HG02840 (cell line): ENCODE measurements around the gene SH3PXD2B.
"Not testable (repeated sequence)": the region's sequence is repeated elsewhere in the genome, so short reads cannot be mapped to it uniquely, and the experiment has no call there.

Source experiments
- ATAC-seq: cut with Tn5 transposase; IDR thresholded peaks from one replicate; pipeline ENCODE4 v1.9.1; 2021; ENCODE audit warnings: mild to moderate bottlenecking, moderate library complexity, moderate number of reproducible peaks; ENCODE audit not compliant: unreplicated experiment, low FRiP score

The SH3PXD2B gene

GRCh38 chr5:172348733-172349132 is 105.6 kb downstream of the SH3PXD2B start:
- ATAC-seq: not testable (repeated sequence)

- ATAC-seq: no peak
These were observed 106.2 kb downstream of the SH3PXD2B start for GRCh38 chr5:172348084-172348483.

GRCh38 chr5:172347496-172348052 is 106.8 kb downstream of the SH3PXD2B start:
- ATAC-seq: no peak

GRCh38 chr5:172345881-172346280 is 108.4 kb downstream of the SH3PXD2B start:
- ATAC-seq: no peak

- ATAC-seq: no peak
These were observed 109.4 kb downstream of the SH3PXD2B start for GRCh38 chr5:172344855-172345409.

- no peak for ATAC-seq
These were observed 110.6 kb downstream of the SH3PXD2B start for GRCh38 chr5:172343741-172344140.

GRCh38 chr5:172342918-172343317 is 111.4 kb downstream of the SH3PXD2B start:
- no peak for ATAC-seq

GRCh38 chr5:172339264-172340180 is 114.8 kb downstream of the SH3PXD2B start:
- ATAC-seq: no peak

- ATAC-seq: no peak
These were observed 117.5 kb downstream of the SH3PXD2B start for GRCh38 chr5:172336676-172337285.

- ATAC-seq: no peak
These were observed 118.1 kb downstream of the SH3PXD2B start for GRCh38 chr5:172336264-172336663.

GRCh38 chr5:172335721-172336120 is 118.6 kb downstream of the SH3PXD2B start:
- no peak for ATAC-seq

GRCh38 chr5:172334641-172335040 is 119.7 kb downstream of the SH3PXD2B start:
- ATAC-seq: no peak

GRCh38 chr5:172334196-172334595 is 120.1 kb downstream of the SH3PXD2B start:
- no peak for ATAC-seq

- ATAC-seq: not testable (repeated sequence)
These were observed 127.4 kb downstream of the SH3PXD2B start for GRCh38 chr5:172326901-172327300.

GRCh38 chr5:172325452-172325851 is 128.9 kb downstream of the SH3PXD2B start:
- no peak for ATAC-seq

- no peak for ATAC-seq
These were observed 132.0 kb downstream of the SH3PXD2B start for GRCh38 chr5:172322028-172322965.

- no peak for ATAC-seq
These were observed 132.7 kb downstream of the SH3PXD2B start for GRCh38 chr5:172321593-172321992.

- ATAC-seq: no peak
These were observed 134.4 kb downstream of the SH3PXD2B start for GRCh38 chr5:172319708-172320441.
